CD4-positive, alpha-beta T cell treated with Interleukin-10 for 1 hour (primary cell): ENCODE measurements around the gene ZCCHC14.
"Not testable (repeated sequence)": the region's sequence is repeated elsewhere in the genome, so short reads cannot be mapped to it uniquely, and the experiment has no call there.

Experiments used
- DNase-seq: peaks from one replicate; pipeline ENCODE4 v3.0.0-alpha.2; 2020

ZCCHC14 gene

DNA sequence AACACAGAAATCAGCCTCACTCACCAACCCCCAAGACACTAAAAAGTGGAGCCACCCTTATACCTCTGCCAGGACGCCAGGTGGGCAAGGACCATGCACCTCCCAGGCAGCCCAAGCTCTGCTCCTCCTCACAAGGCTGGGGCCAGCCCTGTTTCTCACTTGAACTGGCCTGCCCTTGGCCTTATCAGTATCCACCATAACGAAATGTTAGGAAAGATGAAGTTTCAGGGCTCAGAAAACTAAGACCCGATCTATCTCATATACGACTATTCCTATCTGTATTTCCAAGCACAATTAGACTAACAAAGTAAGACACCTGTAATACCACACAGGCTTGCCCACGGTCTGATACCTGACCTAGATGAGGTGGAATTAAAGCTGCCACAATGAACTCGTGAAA lies 116.2 kb downstream of the ZCCHC14 start:
- DNase-seq: no peak

- no peak for DNase-seq
These were observed 117.2 kb downstream of the ZCCHC14 start for GRCh38 chr16:87375426-87376135.

DNA sequence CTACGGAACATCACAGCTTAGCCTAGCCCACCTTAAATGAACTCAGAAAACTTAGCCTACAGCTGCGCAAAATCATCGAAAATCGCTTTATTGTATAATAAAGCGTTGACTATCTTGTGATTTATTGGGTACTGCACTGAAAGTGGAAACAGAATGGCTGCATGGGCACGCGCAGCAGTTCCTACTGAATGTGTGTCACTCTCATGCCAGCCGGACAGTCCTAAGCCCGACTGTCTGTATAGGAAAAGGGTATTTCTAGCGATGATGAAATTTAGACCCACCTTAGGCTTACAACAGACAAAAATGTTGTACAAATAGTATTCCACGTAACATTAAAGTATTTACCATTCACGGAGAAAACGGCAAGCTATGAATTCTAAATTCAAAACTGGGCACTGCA lies 118.5 kb downstream of the ZCCHC14 start:
- DNase-seq: no peak

DNA sequence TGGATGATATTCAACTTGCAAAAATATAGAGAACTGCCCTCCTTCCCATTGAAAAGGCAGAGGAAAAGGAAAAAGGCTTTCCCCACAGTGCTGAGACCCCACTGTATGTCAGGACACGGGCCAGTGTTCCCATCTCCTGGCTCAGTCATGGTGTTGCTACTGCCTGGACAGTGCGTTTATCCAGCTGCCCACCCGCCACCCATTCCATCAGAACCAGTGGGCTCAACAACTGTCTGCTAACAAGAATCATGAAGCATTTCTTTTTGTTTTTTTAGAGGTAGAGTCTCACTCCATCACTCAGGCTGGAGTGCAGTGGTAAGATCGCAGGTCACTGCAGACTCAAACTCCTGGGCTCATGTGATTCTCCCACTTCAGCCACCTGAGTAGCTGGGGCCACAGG lies 120.5 kb downstream of the ZCCHC14 start:
- DNase-seq: no peak

GRCh38 chr16:87371261-87371866 lies 121.5 kb downstream of the ZCCHC14 start:
- no peak for DNase-seq

DNA sequence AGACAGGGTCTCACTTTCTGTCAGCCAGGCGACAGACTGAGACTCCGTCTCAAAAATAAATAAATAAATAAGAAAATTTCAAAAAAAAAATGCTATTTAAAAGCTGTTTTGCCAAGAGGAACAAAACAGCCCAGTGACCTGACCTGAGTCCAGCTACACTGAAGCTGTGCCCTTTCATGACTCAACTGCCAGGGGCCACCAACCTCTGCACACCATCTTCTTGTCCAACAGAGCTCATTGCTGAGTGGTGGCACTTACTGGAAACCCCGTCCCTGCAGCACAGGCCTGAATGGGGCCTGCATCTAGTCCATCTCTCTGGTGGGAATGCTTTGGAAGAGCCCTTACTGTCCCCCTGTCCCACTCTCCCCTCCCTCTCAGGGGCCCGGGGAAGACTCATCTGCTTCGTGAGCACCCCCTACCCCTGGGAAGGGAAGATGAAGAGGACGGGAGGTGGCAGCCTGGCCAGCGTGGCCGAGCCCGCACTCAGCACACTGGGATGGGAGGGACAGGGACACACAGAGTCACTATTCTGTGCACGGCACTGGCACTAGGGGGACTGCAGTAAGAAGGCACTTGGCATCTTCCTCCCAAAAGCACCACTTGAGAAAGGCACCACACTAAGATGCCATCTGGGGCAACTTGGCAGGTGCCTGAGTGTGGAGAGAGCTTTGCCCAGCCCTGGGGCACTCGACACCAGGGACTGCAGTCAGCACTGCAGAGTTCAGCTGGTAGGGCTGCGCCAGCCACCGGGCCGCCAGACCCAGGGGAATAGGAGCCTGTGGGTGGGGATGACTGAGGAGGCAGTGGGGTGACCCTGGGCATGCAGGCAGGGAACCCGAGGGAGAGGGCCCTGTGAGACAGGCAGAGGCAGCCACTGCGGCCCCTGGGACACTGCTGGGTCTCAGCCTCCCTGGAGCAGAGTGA lies 122.8 kb downstream of the ZCCHC14 start:
- no peak for DNase-seq

DNA sequence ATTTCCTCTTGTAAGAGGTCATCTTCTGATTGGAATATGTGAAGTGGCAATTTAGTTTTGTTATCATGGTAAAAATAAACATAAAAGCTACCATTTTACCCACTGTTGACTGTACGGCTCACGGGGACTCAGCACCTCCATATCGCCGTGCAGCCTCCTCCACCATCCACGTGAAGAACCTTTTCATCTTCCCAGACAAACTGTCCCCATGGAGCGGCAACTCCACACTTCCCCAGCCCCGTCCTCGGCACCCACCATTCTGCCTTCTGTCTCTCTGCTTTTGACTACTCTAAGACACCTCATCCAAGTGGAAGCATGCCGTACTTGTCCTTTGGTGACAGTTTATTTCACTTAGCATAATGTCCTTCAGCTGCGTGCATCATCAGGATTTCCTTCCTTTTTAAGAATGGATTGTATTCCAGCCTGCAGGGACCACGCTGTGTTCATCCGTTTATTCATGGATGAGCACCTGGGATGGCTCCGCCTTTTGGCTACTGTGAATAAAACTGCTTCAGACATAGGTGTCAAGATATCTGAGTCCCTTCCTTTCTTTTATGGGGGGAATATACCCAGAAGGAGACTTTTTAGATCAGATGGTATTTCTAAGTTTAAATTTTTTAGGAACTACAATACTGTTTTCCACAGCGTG lies 123.6 kb downstream of the ZCCHC14 start:
- DNase-seq: no peak

DNA sequence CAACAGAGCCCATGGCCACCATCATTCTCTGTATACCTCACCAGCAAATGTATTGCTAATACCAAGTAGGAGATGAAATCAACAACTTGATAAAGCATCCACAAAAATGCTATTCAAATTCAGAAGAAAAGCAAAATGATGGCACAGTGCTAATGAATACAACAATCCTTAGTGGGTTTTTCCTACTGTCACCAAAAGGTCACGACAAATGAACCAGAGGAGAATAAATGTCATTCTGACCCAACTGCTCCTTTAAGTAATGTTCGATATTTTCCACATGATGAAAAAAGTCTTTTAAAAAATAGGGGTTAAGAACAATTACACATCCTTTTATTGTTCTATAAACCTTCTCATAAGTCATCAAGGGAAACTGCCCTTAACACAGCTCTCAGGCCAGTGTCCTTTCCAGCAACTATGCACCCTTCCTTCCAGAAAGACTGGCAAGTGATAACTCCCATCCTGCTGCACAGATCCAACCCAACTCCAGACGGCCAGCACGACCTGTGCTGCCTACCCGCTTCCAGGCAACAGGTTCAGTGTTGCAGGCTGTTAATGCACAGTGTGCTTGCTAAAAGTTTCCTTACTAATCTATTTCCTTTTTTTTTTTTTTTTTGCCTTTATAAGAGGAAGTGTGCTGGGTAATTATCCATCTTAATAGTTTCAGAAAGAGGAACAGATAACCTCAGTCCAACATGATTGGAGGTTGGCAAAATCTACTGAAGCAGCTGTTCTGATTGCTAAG lies 124.6 kb downstream of the ZCCHC14 start:
- no peak for DNase-seq

DNA sequence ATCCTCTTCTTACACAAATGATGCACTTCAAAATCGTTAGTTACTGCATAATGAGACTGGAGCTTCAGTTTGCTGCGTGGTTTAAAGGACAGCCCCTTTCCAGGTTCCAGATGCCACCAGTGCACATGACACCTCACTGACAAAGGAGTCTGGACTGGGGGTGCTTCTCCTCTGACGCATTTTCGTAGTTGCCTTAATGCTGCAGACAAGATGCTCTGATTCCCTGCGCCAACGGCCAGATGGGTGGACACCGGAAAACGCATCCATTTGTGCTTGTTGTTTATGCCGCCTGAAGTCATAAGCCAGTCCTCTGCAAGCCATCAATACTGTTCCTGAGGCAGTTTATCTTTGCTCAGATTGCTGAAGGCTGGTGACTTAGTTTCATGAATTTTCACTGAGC lies 125.3 kb downstream of the ZCCHC14 start:
- no peak for DNase-seq

DNA sequence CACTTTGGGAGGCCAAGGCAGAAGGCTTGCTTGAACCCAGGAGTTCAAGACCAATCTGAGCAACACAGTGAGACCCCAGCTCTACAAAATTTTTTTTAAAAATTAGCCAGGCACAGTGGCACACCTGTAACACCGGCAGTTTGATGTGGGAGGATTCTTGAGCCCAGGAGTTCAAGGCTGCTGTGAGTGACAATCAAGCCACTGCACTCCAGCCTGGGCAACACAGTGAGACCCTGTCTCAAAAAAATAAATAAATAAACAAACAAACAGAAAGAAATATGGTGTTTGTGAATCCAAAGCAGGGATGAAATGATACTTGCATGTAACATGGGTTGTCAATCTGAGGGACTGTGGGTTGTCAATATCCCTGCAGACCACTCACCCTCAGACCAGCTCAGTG lies 125.9 kb downstream of the ZCCHC14 start:
- no peak for DNase-seq

DNA sequence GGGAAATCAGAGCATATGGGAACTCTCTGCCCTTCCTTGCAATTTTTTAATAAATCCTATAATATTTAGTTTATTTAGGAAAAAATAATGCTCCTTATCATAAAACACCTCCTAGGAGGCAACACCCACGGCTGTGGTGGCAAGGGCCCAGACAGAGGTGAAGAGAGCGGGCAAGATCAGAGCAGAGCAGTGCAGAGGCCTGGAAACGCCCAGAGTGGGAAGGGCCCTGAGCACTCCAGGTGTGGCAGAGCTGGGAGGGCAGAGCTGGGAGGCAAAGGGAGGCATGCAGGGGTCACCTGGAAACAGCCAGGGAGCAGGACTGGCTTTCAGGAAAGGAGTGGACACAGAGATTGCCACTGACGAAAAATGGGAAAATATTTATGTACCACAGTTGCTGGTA lies 126.5 kb downstream of the ZCCHC14 start:
- DNase-seq: no peak

GRCh38 chr16:87365021-87365713 lies 127.7 kb downstream of the ZCCHC14 start:
- no peak for DNase-seq

- DNase-seq: no peak
These were observed 128.9 kb downstream of the ZCCHC14 start for GRCh38 chr16:87363771-87364455.

GRCh38 chr16:87362828-87363559 lies 129.8 kb downstream of the ZCCHC14 start:
- DNase-seq: not testable (repeated sequence)

GRCh38 chr16:87361916-87362619 lies 130.8 kb downstream of the ZCCHC14 start:
- no peak for DNase-seq

- DNase-seq: no peak
These were observed 131.8 kb downstream of the ZCCHC14 start for GRCh38 chr16:87360862-87361610.

- no peak for DNase-seq
These were observed 133.7 kb downstream of the ZCCHC14 start for GRCh38 chr16:87359121-87359520.

- DNase-seq: no peak
These were observed 134.1 kb downstream of the ZCCHC14 start for GRCh38 chr16:87358696-87359095.

- DNase-seq: no peak
These were observed 134.6 kb downstream of the ZCCHC14 start for GRCh38 chr16:87358250-87358649.
